Hepatocyte (in vitro differentiated cells): Measurements from ENCODE around the gene SP1. TPM values are rescaled to one million over a fixed set of nuclear protein-coding genes. Genes with fewer than 3 reads are reported as not detected.

Experiments used
- DNase-seq: peaks from one replicate; pipeline ENCODE4 v3.0.0-alpha.2; 2016; ENCODE audit warnings: low spot score
- H2AFZ ChIP-seq: fragments of 200-600 bp; sonication (generic); 2 replicates; pipeline ENCODE4 v1.6.0; 2016; ENCODE audit warnings: antibody characterized with exemption, mild to moderate bottlenecking
- H3K27ac ChIP-seq: fragments of 200-600 bp; sonication (generic); 2 replicates; pipeline ENCODE4 v1.5.1; 2016; ENCODE audit warnings: mild to moderate bottlenecking
- H3K27me3 ChIP-seq: fragments of 200-600 bp; sonication (generic); 2 replicates; pipeline ENCODE4 v1.6.1; 2016
- H3K36me3 ChIP-seq: fragments of 200-600 bp; sonication (generic); replicated peaks from 2 replicates; pipeline ENCODE4 v1.5.1; 2016; ENCODE audit warnings: low read depth; ENCODE audit not compliant: insufficient read depth
- H3K4me1 ChIP-seq: fragments of 200-600 bp; sonication (generic); 2 replicates; pipeline ENCODE4 v1.5.1; 2016; ENCODE audit warnings: mild to moderate bottlenecking, moderate library complexity; ENCODE audit not compliant: insufficient read depth
- H3K4me2 ChIP-seq: fragments of 200-600 bp; sonication (generic); 2 replicates; pipeline ENCODE4 v1.6.0; 2016
- H3K4me3 ChIP-seq: fragments of 200-600 bp; sonication (generic); 2 replicates; pipeline ENCODE4 v1.5.1; 2016; ENCODE audit warnings: mild to moderate bottlenecking
- H3K79me2 ChIP-seq: fragments of 200-600 bp; sonication (generic); 2 replicates; pipeline ENCODE4 v1.6.0; 2017; ENCODE audit warnings: mild to moderate bottlenecking
- H3K9me2 ChIP-seq: fragments of 200-600 bp; sonication (generic); replicated peaks from 2 replicates; pipeline ENCODE4 v1.6.0; 2017; ENCODE audit warnings: mild to moderate bottlenecking; ENCODE audit not compliant: insufficient read depth
- H3K9me3 ChIP-seq: fragments of 200-600 bp; sonication (generic); 2 replicates; pipeline ENCODE4 v1.5.1; 2016; ENCODE audit warnings: low read depth, mild to moderate bottlenecking
- H4K20me1 ChIP-seq: fragments of 200-600 bp; sonication (generic); 2 replicates; pipeline ENCODE4 v1.6.0; 2016; ENCODE audit warnings: mild to moderate bottlenecking; ENCODE audit not compliant: insufficient read depth, poor library complexity, severe bottlenecking
- EZH2 ChIP-seq: fragments of 200-600 bp; sonication (generic); IDR thresholded peaks from 2 replicates; pipeline ENCODE4 v1.6.1; 2016; ENCODE audit warnings: antibody characterized with exemption, mild to moderate bottlenecking, borderline replicate concordance
- EZH2phosphoT487 ChIP-seq: fragments of 200-600 bp; sonication (generic); IDR thresholded peaks from one replicate; pipeline ENCODE4 v1.6.1; 2018; ENCODE audit warnings: antibody characterized with exemption, mild to moderate bottlenecking, low read depth, moderate library complexity; ENCODE audit not compliant: unreplicated experiment, severe bottlenecking
- WGBS: methylation state at CpG from one replicate; pipeline ENCODE4 v1.1.6; 2016; ENCODE audit warnings: low lambda C conversion rate; ENCODE audit errors: missing lambda C conversion rate; 5-methylcytosine and 5-hydroxymethylcytosine counted together
- polyA plus RNA-seq: library from polyadenylated mRNA; unstranded; fragments of >200 nt; fragmentation: Nextera tagmentation; extraction: Ambion mirVana; gene quantifications from 2 replicates; pipeline ENCODE4 v1.2.1, GENCODE V29; 2016
- total RNA-seq: library from RNA; depleted of rRNA; stranded (reverse); fragments of >200 nt; gene quantifications from 2 replicates; pipeline ENCODE4 v1.2.3, GENCODE V29; 2014
- TF ChIP-seq, protein P1 (sequence below): fragments of 200-600 bp; sonication (generic); IDR thresholded peaks from 2 replicates; pipeline ENCODE4 v1.5.1; 2016; ENCODE audit warnings: antibody characterized with exemption, mild to moderate bottlenecking; ENCODE audit not compliant: poor library complexity

The SP1 gene
- total and polyA plus RNA-seq, 2 experiments from 2014 or later: 12.8 to 48.0 TPM

DNA sequence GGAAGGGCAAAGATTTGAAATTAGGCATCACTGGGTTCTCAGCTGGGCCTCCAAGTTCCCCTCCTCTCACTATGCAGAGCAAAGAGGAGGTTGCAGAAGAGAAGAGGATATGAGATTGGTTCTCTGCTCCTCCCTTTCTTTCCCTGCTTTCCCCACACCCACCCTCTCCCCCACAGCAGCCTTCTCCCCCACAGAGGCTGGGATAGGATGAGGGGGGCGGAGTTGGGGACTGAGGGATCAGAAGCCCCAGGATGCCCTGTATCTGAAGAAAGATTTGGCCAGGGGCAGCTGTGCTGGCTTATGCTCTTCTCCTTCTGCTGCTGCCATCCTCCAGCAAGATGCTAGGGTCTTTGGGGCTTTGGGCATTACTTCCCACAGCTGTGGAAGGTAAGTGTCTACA is 43.6 kb downstream of the SP1 start, which contains the start of gene AMHR2:
TSS of gene AMHR2 (plus strand) at position 259 of the 400 bp plus-strand sequence. CDS start at position 339, 80 bp downstream.
- Histone ChIP-seq H3K79me2 (peaks cover 7% of the 10 kb centered on the region), H2AFZ (no peak within 1 kb of the TSS), H4K20me1 (no peaks in the 10 kb centered on the region), H3K36me3 (no peaks in the 10 kb centered on the region), H3K9me3 (no peaks in the 10 kb centered on the region), H3K27ac (peak within 1 kb of the TSS; percentile 71), H3K27me3 (no peaks in the 10 kb centered on the region), H3K4me3 (no peak within 1 kb of the TSS), H3K4me2 (peak within 1 kb of the TSS; percentile 71), H3K9me2 (no peaks in the 10 kb centered on the region), H3K4me1 (peaks cover 43% of the 10 kb centered on the region)
- WGBS: 90% methylated on average over 1 of the region's 1 CpG
- DNase-seq: no peak
- TF ChIP-seq EZH2phosphoT487: no peak
- no peak for TF ChIP-seq EZH2
- TF ChIP-seq, protein P1, sequence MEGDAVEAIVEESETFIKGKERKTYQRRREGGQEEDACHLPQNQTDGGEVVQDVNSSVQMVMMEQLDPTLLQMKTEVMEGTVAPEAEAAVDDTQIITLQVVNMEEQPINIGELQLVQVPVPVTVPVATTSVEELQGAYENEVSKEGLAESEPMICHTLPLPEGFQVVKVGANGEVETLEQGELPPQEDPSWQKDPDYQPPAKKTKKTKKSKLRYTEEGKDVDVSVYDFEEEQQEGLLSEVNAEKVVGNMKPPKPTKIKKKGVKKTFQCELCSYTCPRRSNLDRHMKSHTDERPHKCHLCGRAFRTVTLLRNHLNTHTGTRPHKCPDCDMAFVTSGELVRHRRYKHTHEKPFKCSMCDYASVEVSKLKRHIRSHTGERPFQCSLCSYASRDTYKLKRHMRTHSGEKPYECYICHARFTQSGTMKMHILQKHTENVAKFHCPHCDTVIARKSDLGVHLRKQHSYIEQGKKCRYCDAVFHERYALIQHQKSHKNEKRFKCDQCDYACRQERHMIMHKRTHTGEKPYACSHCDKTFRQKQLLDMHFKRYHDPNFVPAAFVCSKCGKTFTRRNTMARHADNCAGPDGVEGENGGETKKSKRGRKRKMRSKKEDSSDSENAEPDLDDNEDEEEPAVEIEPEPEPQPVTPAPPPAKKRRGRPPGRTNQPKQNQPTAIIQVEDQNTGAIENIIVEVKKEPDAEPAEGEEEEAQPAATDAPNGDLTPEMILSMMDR: no peak

GRCh38 chr12:53424626-53425514 is 44.9 kb downstream of the SP1 start:
- Histone ChIP-seq H3K79me2 (peaks cover 7% of the 10 kb centered on the region), H3K36me3 (no peaks in the 10 kb centered on the region), H4K20me1 (no peaks in the 10 kb centered on the region), H3K9me3 (no peaks in the 10 kb centered on the region), H3K4me1 (peaks cover 43% of the 10 kb centered on the region), H3K9me2 (no peaks in the 10 kb centered on the region), H3K27me3 (no peaks in the 10 kb centered on the region), H3K4me3 (no peak overlapping the region), H2AFZ (no peak overlapping the region), H3K27ac (peak overlapping the region; percentile 71), H3K4me2 (peak overlapping the region; percentile 71)
- no peak for TF ChIP-seq EZH2phosphoT487
- TF ChIP-seq EZH2: no peak
- TF ChIP-seq, protein P1: no peak
- 61% methylated on average over 9 of the region's 9 CpGs for WGBS
- DNase-seq: peak; percentile 75

DNA sequence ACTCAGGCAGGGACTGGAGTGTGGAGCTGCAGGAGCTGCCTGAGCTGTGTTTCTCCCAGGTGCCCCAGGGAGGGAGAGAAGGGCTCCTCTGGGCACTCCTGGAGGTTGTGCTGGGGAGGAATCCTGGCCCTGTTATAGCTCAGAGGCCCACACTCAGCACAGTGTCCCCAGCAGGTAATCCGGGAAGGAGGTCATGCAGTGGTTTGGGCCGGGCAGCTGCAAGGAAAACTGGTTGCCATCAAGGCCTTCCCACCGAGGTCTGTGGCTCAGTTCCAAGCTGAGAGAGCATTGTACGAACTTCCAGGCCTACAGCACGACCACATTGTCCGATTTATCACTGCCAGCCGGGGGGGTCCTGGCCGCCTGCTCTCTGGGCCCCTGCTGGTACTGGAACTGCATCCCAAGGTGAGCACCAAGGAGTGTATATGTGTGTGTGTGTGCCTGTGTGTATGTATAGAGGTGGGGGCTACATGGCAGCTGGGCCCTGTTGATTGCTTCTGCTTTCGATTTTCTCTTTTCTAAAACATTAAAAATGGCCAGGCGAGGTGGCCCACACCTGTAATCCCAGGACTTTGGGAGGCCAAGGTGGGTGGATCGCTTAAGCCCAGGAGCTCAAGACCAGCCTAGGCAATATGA is 45.7 kb downstream of the SP1 start:
- TF ChIP-seq EZH2 (no peak), EZH2phosphoT487 (no peak)
- TF ChIP-seq, protein P1: no peak
- Histone ChIP-seq H3K27ac (peak overlapping the region; percentile 50), H3K4me3 (no peak overlapping the region)

More for the DNA sequence above, 45.7 kb downstream of the SP1 start:
- H3K4me2 ChIP-seq: peak overlapping the region; percentile 71
- no peaks in the 10 kb centered on the region for H4K20me1 ChIP-seq
- WGBS: 70% methylated on average over 11 of the region's 11 CpGs
- H3K79me2 ChIP-seq: peaks cover 7% of the 10 kb centered on the region
- no peaks in the 10 kb centered on the region for H3K9me3 ChIP-seq
- no peak for DNase-seq
- H3K9me2 ChIP-seq: no peaks in the 10 kb centered on the region
- no peaks in the 10 kb centered on the region for H3K36me3 ChIP-seq
- no peaks in the 10 kb centered on the region for H3K27me3 ChIP-seq
- no peak overlapping the region for H2AFZ ChIP-seq
- H3K4me1 ChIP-seq: peaks cover 36% of the 10 kb centered on the region
